Trophoblast cell (in vitro differentiated cells and primary cell): Measurements from ENCODE around the gene LHFPL2.
"Not testable (repeated sequence)": the region's sequence is repeated elsewhere in the genome, so short reads cannot be mapped to it uniquely, and the experiment has no call there.

ENCODE experiments used
- DNase-seq, 2 donors: peaks; one replicate each; pipeline ENCODE4 v3.0.0-alpha.2; 2016
- H2AFZ ChIP-seq: 2 replicates; pipeline ENCODE4 v1.6.1; 2013; ENCODE audit warnings: low read length, moderate library complexity, mild to moderate bottlenecking; ENCODE audit not compliant: insufficient read depth, poor library complexity
- H2AK5ac ChIP-seq: 2 replicates; pipeline ENCODE4 v1.6.1; 2013; ENCODE audit warnings: mild to moderate bottlenecking, low read length
- H2BK120ac ChIP-seq: 2 replicates; pipeline ENCODE4 v1.6.1; 2013; ENCODE audit warnings: low read length, mild to moderate bottlenecking, moderate library complexity; ENCODE audit not compliant: insufficient read depth, poor library complexity
- H2BK12ac ChIP-seq: 2 replicates; pipeline ENCODE4 v1.6.1; 2013; ENCODE audit warnings: mild to moderate bottlenecking, low read length, moderate library complexity
- H2BK5ac ChIP-seq: 2 replicates; pipeline ENCODE4 v1.6.1; 2013; ENCODE audit warnings: low read length, low read depth, moderate library complexity, mild to moderate bottlenecking; ENCODE audit not compliant: poor library complexity
- H3K14ac ChIP-seq: 2 replicates; pipeline ENCODE4 v1.6.1; 2013; ENCODE audit warnings: mild to moderate bottlenecking, low read length
- H3K18ac ChIP-seq: 2 replicates; pipeline ENCODE4 v1.6.1; 2013; ENCODE audit warnings: mild to moderate bottlenecking, low read length
- H3K23ac ChIP-seq: 2 replicates; pipeline ENCODE4 v1.6.1; 2013; ENCODE audit warnings: low read length
- H3K27ac ChIP-seq: 2 replicates; pipeline ENCODE4 v1.5.1; 2013; ENCODE audit warnings: low read depth, mild to moderate bottlenecking, inconsistent platforms, low read length, moderate library complexity
- H3K27me3 ChIP-seq: 2 replicates; pipeline ENCODE4 v1.6.1; 2013; ENCODE audit warnings: inconsistent platforms, mild to moderate bottlenecking, low read length, moderate library complexity; ENCODE audit not compliant: insufficient read depth
- H3K36me3 ChIP-seq, 2 experiments: 1 replicate in 1 of 2; 2 replicates in 1 of 2; pipeline ENCODE4 v1.6.1; 2013; ENCODE audit warnings: low read length in 2 of 2, mild to moderate bottlenecking in 2 of 2, moderate library complexity in 1 of 2; ENCODE audit not compliant: insufficient read depth in 2 of 2, control insufficient read depth in 1 of 2
- H3K4ac ChIP-seq: 2 replicates; pipeline ENCODE4 v1.6.1; 2013; ENCODE audit warnings: low read depth, mild to moderate bottlenecking, low read length, moderate library complexity
- H3K4me1 ChIP-seq, 2 experiments: 1 replicate in 1 of 2; 2 replicates in 1 of 2; pipeline ENCODE4 v1.6.1; 2013; ENCODE audit warnings: low read length in 2 of 2, mild to moderate bottlenecking in 2 of 2, moderate library complexity in 1 of 2; ENCODE audit not compliant: insufficient read depth in 2 of 2, control insufficient read depth in 1 of 2
- H3K4me2 ChIP-seq: 2 replicates; pipeline ENCODE4 v1.6.1; 2013; ENCODE audit warnings: inconsistent platforms, mild to moderate bottlenecking, low read length, moderate library complexity
- H3K4me3 ChIP-seq: 2 replicates; pipeline ENCODE4 v1.5.1; 2013; ENCODE audit warnings: mild to moderate bottlenecking, low read depth, low read length, inconsistent platforms
- H3K79me1 ChIP-seq: one replicate; pipeline ENCODE4 v1.6.1; 2013; ENCODE audit warnings: low read length
- H3K79me2 ChIP-seq: 2 replicates; pipeline ENCODE4 v1.6.1; 2013; ENCODE audit warnings: low read length, mild to moderate bottlenecking; ENCODE audit not compliant: control insufficient read depth, insufficient read depth, poor library complexity
- H3K9ac ChIP-seq: 2 replicates; pipeline ENCODE4 v1.6.1; 2013; ENCODE audit warnings: mild to moderate bottlenecking, low read length
- H3K9me3 ChIP-seq: 2 replicates; pipeline ENCODE4 v1.6.1; 2013; ENCODE audit warnings: low read depth, mild to moderate bottlenecking, control low read depth, inconsistent platforms, low read length; ENCODE audit not compliant: insufficient read depth
- H4K12ac ChIP-seq: 2 replicates; pipeline ENCODE4 v1.6.1; 2013; ENCODE audit warnings: low read depth, mild to moderate bottlenecking, low read length, moderate library complexity
- H4K8ac ChIP-seq: 2 replicates; pipeline ENCODE4 v1.6.1; 2013; ENCODE audit warnings: low read depth, mild to moderate bottlenecking, low read length, moderate library complexity
- H4K91ac ChIP-seq: one replicate; pipeline ENCODE4 v1.6.1; 2013; ENCODE audit warnings: low read depth, mild to moderate bottlenecking, low read length, moderate library complexity
- WGBS: extraction: QIAGEN DNeasy Blood & Tissue Kit; methylation state at CpG from one replicate; pipeline ENCODE4 v1.1.7; 2013; ENCODE audit warnings: missing lambda C conversion rate; ENCODE audit not compliant: insufficient read length, insufficient coverage; ENCODE audit errors: extremely low coverage; 5-methylcytosine and 5-hydroxymethylcytosine counted together

LHFPL2 gene

DNA sequence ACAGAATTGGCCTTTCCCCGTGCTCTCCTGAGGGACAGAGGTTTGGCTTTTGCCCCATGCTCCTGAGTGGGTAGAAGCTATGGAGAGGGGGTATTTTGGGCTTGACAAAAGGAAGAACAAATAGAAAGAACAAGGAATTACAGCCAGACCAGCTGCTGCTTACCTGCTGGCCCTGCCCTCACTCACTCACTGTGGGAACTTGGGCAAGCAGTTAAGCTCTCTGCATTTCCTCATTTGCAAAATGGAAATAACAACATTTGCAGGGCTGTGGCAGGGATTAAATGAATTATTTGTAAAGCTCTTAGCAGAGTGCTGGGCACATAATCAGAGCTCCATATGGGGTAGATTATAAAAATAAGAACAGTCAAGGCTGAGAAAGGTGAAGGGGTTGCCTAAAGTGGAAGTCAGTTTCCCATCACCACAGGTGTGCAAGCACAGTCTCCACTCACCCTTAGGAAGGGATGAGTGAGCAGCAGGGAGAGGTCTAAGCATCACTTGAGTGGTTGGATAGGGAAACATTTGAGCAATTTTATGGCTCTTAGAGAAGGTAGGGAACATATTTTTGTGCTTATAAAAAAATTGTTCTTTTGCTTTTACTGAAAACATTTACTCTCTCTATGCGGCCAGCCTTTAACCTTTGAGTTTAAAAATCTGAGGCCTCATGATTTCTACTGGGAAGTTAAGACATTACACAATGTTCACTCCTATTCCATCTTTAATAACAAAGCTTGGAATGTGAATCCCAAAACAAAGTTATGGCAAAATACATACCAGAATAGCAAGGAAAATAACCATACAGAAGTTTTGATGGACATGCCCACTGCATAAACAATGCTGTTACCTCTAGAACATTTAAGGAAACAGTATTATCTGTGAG, 42.8 kb upstream of the LHFPL2 start:
- Histone ChIP-seq H4K91ac (no peak overlapping the region), H2BK5ac (no peak overlapping the region), H4K8ac (no peak overlapping the region), H3K27me3 (no peaks in the 10 kb centered on the region), H3K9me3 (peaks cover 2% of the 10 kb centered on the region), H3K36me3 (no peaks in the 10 kb centered on the region), H3K18ac (no peak overlapping the region), H3K4me2 (no peak overlapping the region), H2AFZ (no peak overlapping the region), H2BK120ac (no peak overlapping the region), H3K27ac (no peak overlapping the region), H3K4me3 (no peak overlapping the region), H4K12ac (no peak overlapping the region), H3K79me1 (no peaks in the 10 kb centered on the region), H3K79me2 (no peaks in the 10 kb centered on the region), H2AK5ac (no peak overlapping the region), H2BK12ac (no peak overlapping the region), H3K4me1 (no peaks in the 10 kb centered on the region), H3K4ac (no peak overlapping the region), H3K14ac (no peak overlapping the region), H3K9ac (no peak overlapping the region), H3K23ac (no peak overlapping the region)
- DNase-seq: no peak
- WGBS: no CpG with 5 or more reads among the region's 2 CpGs

DNA sequence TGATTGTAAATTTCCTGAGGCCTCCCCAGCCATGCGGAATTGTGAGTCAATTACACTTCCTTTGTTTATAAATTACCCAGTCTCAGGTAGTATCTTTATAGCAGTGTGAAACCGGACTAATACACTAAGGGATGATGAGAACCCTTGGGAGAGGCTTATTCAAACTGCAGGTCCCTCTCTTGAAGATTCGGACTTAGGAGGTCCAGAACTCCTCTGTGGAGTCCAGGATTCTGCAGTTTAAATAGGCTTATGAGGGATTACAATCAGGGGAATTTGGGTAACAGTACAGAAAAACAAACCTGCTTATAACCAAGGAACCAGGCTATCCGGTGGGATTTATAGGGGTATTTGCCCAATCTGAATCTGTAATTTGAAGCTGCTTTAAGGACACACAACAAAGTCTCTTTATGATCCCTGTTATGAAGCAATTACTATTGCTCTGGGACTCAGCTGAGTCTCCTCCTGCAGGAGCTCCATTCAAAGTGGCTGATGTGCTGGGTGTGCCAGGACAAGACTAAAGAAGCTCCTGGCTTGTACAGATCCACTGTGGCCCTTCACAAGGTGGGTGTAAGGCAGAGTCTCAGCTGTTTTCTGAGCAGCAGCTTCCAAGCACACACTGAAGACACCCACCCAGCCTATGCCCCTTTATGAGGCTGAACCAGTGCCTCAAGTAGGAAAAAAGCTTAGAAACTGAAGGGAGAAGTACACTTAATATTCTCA, 41.8 kb upstream of the LHFPL2 start:
- H3K27ac ChIP-seq: no peak overlapping the region
- H3K36me3 ChIP-seq: no peaks in the 10 kb centered on the region
- no peak overlapping the region for H4K91ac ChIP-seq
- H2BK5ac ChIP-seq: no peak overlapping the region
- no peak overlapping the region for H3K4ac ChIP-seq
- H4K12ac ChIP-seq: no peak overlapping the region
- H4K8ac ChIP-seq: no peak overlapping the region
- DNase-seq: no peak
- H3K79me2 ChIP-seq: no peaks in the 10 kb centered on the region
- peak overlapping the region; percentile 53 for H2BK12ac ChIP-seq
- no peak overlapping the region for H3K9ac ChIP-seq
- no peak overlapping the region for H3K4me2 ChIP-seq
- no peaks in the 10 kb centered on the region for H3K9me3 ChIP-seq
- WGBS: no CpG with 5 or more reads among the region's 4 CpGs
- H3K4me3 ChIP-seq: no peak overlapping the region
- no peaks in the 10 kb centered on the region for H3K79me1 ChIP-seq
- H2AFZ ChIP-seq: no peak overlapping the region
- no peak overlapping the region for H3K18ac ChIP-seq
- no peak overlapping the region for H2AK5ac ChIP-seq
- no peak overlapping the region for H3K23ac ChIP-seq
- H2BK120ac ChIP-seq: peak overlapping the region; percentile 43
- H3K4me1 ChIP-seq: no peaks in the 10 kb centered on the region
- no peaks in the 10 kb centered on the region for H3K27me3 ChIP-seq
- H3K14ac ChIP-seq: no peak overlapping the region

DNA sequence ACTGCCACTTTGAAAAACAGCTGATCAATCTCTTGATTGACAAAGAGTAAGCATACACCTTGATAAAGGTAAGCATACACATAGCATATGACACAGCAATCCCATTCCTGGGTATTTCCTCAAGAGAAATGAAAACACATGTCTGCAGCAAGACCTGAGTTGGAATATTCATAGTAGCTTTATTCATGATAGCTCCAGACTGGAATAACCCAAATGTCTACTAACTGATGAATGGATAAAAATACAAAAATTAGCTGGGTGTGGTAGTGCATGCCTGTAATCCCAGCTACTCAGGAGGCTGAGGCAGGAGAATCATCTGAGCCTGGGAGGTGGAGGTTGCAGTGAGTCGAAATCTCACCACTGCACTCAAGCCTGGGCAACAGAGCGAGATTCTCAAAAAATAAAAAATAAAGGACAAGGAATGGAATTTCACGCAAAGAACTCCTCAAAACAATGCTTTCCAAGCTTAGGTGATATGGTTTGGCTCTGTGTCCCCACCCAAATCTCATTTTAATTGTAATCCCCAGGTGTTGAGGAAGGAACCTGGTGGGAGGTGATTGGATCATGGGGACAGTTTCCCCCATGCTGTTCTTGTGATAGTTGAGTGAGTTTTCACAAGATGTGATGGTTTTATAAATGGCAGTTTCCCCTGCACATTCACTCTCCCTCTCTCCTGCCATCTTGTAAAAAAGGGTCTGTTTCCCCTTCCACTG, 41.1 kb upstream of the LHFPL2 start:
- no peak for DNase-seq

DNA sequence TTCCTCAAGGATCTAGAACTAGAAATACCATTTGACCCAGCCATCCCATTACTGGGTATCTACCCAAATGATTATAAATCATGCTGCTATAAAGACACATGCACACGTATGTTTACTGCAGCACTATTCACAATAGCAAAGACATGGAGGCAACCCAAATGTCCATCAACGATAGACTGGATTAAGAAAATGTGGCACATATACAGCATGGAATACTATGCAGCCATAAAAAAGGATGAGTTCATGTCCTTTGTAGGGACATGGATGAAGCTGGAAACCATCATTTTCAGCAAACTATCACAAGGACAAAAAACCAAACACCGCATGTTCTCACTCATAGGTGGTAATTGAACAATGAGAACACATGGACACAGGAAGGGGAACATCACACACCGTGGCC, 38.9 kb upstream of the LHFPL2 start:
- H3K4me2 ChIP-seq, DNase-seq, H2BK120ac ChIP-seq, H3K4ac ChIP-seq, H3K14ac ChIP-seq, H4K91ac ChIP-seq, H3K9me3 ChIP-seq, H2BK12ac ChIP-seq, H3K23ac ChIP-seq, H3K79me1 ChIP-seq, H3K27ac ChIP-seq, H4K8ac ChIP-seq, H3K9ac ChIP-seq, H4K12ac ChIP-seq, H2AK5ac ChIP-seq, H2AFZ ChIP-seq, H3K36me3 ChIP-seq, H3K79me2 ChIP-seq, H3K27me3 ChIP-seq, H3K4me1 ChIP-seq, H2BK5ac ChIP-seq, H3K18ac ChIP-seq, H3K4me3 ChIP-seq: not testable (repeated sequence)
- no CpG with 5 or more reads among the region's 4 CpGs for WGBS

More for the DNA sequence above, 41.1 kb upstream of the LHFPL2 start:
- H2BK120ac ChIP-seq: no peak overlapping the region
- H2AK5ac ChIP-seq: no peak overlapping the region
- no peaks in the 10 kb centered on the region for H3K4me1 ChIP-seq
- no peak overlapping the region for H4K12ac ChIP-seq
- H4K8ac ChIP-seq: no peak overlapping the region
- H3K18ac ChIP-seq: no peak overlapping the region
- no peak overlapping the region for H3K4me2 ChIP-seq
- no peaks in the 10 kb centered on the region for H3K79me2 ChIP-seq
- no peak overlapping the region for H3K4ac ChIP-seq
- H2BK12ac ChIP-seq: no peak overlapping the region
- H2BK5ac ChIP-seq: no peak overlapping the region
- H4K91ac ChIP-seq: no peak overlapping the region
- no peak overlapping the region for H3K27ac ChIP-seq
- H3K9ac ChIP-seq: no peak overlapping the region
- no peak overlapping the region for H3K23ac ChIP-seq
- H3K79me1 ChIP-seq: no peaks in the 10 kb centered on the region
- H2AFZ ChIP-seq: no peak overlapping the region
- H3K14ac ChIP-seq: no peak overlapping the region
- WGBS: no CpG with 5 or more reads among the region's 3 CpGs
- no peaks in the 10 kb centered on the region for H3K36me3 ChIP-seq
- H3K4me3 ChIP-seq: no peak overlapping the region
- H3K27me3 ChIP-seq: no peaks in the 10 kb centered on the region
- no peaks in the 10 kb centered on the region for H3K9me3 ChIP-seq
